ENCODE data around the gene ATP6V0E2.
"Not testable (repeated sequence)": the region's sequence is repeated elsewhere in the genome, so short reads cannot be mapped to it uniquely, and the experiment has no call there.

Gene ATP6V0E2

DNA sequence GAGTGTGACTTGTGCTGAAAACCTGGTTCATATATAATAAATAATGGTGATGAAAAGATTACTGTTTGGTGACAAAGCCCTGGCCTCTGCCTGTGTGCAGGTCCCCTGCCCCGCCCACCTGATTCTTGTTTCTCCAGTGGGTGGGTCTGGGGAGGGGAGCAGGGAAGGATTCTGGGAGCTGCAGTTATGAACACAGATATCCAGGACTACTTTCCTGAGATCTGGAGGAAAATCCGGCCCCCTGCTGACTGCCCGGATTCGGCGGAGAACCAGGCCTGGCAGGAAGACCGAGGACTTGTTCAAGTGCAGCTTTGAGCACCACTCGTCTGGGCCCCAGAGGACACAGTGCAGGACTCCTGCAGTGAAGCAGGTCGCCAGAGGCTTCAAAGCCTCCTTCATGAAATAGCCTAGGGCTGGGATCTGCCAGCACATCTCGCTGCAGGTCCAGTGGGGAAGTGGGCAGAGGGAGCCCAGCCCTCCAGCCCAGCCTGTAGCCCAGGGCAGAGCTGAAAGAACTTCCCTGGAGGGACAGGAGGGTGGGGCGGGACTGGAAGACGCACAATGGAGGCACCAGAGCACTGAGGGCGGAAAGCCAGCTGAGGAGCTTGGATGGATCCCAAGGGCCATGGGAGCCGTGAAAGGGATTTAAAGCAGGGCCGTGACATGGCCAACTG, 7.0 kb downstream of the ATP6V0E2 start:
- DNase-seq = no peak

- no peak for DNase-seq
Measured at GRCh38 chr7:149881328-149882247, 7.8 kb downstream of the ATP6V0E2 start.

DNA sequence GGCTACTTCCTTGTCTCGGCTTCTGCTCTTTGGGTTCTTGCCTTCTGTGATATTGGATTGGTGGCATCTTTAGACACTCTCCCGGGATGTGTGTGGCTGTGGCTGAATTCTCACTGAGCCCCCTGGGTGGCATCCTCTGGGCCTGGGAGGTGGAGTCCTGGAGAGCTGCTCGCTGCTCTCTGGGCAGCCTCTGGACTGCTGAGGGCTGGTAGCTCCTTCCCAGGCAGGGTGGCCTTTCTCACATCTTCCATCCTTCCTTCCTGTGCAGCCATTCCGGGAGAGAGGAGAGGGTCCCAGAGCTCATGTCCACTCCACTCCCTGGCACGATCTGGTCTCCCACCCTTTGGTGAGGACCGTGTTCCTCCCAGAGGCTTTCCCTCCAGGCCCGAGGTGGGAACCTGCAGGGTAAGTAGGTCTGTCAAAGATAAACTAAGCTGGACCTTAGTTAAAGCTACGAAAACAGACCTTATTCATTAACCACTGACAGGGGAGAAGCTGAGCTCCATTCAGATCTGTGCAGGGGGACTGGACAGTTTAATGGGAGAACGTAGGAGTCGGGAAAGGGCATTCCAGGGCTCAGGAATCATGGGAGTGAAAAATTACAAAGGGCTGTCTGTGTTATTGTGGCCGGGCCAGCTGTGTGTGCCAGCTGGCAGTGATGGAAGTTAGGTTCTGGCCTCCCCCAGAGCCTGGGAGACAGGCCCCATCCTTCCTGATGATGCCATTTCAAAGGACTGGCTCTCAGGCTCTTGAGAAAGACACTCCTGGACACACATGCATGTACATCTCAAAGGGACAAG, 8.7 kb downstream of the ATP6V0E2 start:
- DNase-seq = no peak

- DNase-seq = no peak
Measured at GRCh38 chr7:149883048-149883438, 9.3 kb downstream of the ATP6V0E2 start.

GRCh38 chr7:149883452-149883861, 9.7 kb downstream of the ATP6V0E2 start:
- DNase-seq = peak; percentile 84

- DNase-seq = no peak
Measured at GRCh38 chr7:149884016-149884415, 10.2 kb downstream of the ATP6V0E2 start.

GRCh38 chr7:149884541-149884940, 10.8 kb downstream of the ATP6V0E2 start:
- no peak for DNase-seq

GRCh38 chr7:149885191-149886017, 11.6 kb downstream of the ATP6V0E2 start:
- no peak for DNase-seq

- DNase-seq = peak; percentile 45
Measured at GRCh38 chr7:149886018-149886415, 12.2 kb downstream of the ATP6V0E2 start.

- no peak for DNase-seq
Measured at GRCh38 chr7:149887311-149887710, 13.5 kb downstream of the ATP6V0E2 start.

- not testable (repeated sequence) for DNase-seq
Measured at GRCh38 chr7:149890715-149891114, 16.9 kb downstream of the ATP6V0E2 start.

GRCh38 chr7:149894957-149895356, 21.2 kb downstream of the ATP6V0E2 start:
- not testable (repeated sequence) for DNase-seq

GRCh38 chr7:149907776-149908376, 34.1 kb downstream of the ATP6V0E2 start:
- not testable (repeated sequence) for DNase-seq

GRCh38 chr7:149910219-149910618, 36.5 kb downstream of the ATP6V0E2 start:
- DNase-seq = not testable (repeated sequence)

GRCh38 chr7:149912126-149912525, 38.4 kb downstream of the ATP6V0E2 start:
- not testable (repeated sequence) for DNase-seq

DNA sequence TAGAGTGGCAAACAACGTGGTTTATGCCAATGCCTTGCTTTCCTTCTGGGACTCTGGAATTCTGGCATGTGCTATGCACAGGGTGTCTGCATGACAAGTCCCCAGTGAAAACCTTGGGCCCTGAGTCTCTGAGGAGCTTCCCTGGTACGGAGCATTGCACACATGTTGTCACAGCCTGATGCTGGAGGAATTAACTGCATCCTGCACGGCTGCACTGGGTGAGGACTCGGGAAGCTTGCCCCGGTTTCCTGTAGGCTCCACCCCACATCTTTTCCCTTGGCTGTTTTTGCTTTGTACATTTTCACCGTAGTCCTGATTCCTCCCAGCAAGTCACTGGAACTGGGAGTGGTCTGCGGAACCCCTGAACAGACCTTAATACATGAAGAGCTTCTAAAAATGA, 52.6 kb downstream of the ATP6V0E2 start:
- DNase-seq = not testable (repeated sequence)

Data from hematopoietic multipotent progenitor cell treated with erythropoietin and hydrocortisone succinate and interleukin-3 and kit ligand, for 4 days (in vitro differentiated cells).